OCI-LY7 (cell line): Measurements from ENCODE around the gene ATAD3B.

Source experiments
- EZH2phosphoT487 ChIP-seq: fragments of 200-600 bp; sonication (generic); IDR thresholded peaks from 2 replicates; pipeline ENCODE4 v1.6.1; 2018; ENCODE audit warnings: low read depth, borderline replicate concordance, mild to moderate bottlenecking, mixed run types, antibody characterized with exemption, low read length, moderate library complexity, mixed read lengths
- TF ChIP-seq, protein P1 (sequence below): fragments of 200-600 bp; sonication (generic); conservative IDR thresholded peaks from 2 replicates; pipeline ENCODE4 v1.5.1; 2014; ENCODE audit warnings: mild to moderate bottlenecking, antibody characterized with exemption, low read length, moderate library complexity, mixed read lengths

DNA sequence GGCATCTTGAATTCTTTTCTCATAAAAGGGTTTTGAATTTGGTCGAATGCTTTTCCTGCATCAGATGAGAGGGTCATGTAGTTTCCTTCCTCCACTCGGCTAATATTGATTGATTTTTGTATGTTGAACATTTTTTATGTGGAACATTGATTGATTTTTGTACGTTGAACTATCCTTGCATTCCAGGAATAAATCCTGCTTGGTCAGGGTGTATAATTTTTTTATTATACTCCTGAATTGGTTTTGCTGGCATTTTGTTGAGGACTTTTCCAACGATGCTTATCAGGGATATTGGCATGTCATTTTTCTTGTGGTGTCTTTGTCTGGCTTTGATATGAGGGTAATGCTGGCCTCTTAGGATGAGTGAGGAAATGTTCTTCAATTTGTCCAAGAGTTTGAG, 60.4 kb downstream of the ATAD3B start:
- TF ChIP-seq, protein P1, sequence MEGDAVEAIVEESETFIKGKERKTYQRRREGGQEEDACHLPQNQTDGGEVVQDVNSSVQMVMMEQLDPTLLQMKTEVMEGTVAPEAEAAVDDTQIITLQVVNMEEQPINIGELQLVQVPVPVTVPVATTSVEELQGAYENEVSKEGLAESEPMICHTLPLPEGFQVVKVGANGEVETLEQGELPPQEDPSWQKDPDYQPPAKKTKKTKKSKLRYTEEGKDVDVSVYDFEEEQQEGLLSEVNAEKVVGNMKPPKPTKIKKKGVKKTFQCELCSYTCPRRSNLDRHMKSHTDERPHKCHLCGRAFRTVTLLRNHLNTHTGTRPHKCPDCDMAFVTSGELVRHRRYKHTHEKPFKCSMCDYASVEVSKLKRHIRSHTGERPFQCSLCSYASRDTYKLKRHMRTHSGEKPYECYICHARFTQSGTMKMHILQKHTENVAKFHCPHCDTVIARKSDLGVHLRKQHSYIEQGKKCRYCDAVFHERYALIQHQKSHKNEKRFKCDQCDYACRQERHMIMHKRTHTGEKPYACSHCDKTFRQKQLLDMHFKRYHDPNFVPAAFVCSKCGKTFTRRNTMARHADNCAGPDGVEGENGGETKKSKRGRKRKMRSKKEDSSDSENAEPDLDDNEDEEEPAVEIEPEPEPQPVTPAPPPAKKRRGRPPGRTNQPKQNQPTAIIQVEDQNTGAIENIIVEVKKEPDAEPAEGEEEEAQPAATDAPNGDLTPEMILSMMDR: no peak
- TF ChIP-seq EZH2phosphoT487: no peak
